HEK293T (cell line): Measurements from ENCODE around the gene GALNT2.

ENCODE experiments used
- ARNT ChIP-seq: fragments of 450-650 bp; IDR thresholded peaks from 2 replicates; pipeline ENCODE4 v1.6.1; 2017; ENCODE audit warnings: mild to moderate bottlenecking
- CTBP1 ChIP-seq: fragments of 450-650 bp; IDR thresholded peaks from 2 replicates; pipeline ENCODE4 v1.6.1; 2016; ENCODE audit warnings: borderline replicate concordance
- ELF4 ChIP-seq: fragments of 450-650 bp; IDR thresholded peaks from 2 replicates; pipeline ENCODE4 v1.6.1; 2017; ENCODE audit warnings: antibody characterized with exemption
- FOXK2 ChIP-seq: fragments of 450-650 bp; IDR thresholded peaks from 2 replicates; pipeline ENCODE4 v1.6.1; 2016; ENCODE audit warnings: mild to moderate bottlenecking
- FOXM1 ChIP-seq: fragments of 450-650 bp; IDR thresholded peaks from 2 replicates; pipeline ENCODE4 v1.6.1; 2017; ENCODE audit warnings: mild to moderate bottlenecking, borderline replicate concordance
- HDGF ChIP-seq: fragments of 450-650 bp; IDR thresholded peaks from 2 replicates; pipeline ENCODE4 v1.6.1; 2017; ENCODE audit warnings: antibody characterized with exemption, borderline replicate concordance
- L3MBTL2 ChIP-seq: fragments of 450-650 bp; conservative IDR thresholded peaks from 2 replicates; pipeline ENCODE4 v1.6.1; 2016; ENCODE audit warnings: mild to moderate bottlenecking
- NFRKB ChIP-seq: fragments of 450-650 bp; IDR thresholded peaks from 2 replicates; pipeline ENCODE4 v1.6.1; 2016; ENCODE audit warnings: mild to moderate bottlenecking, moderate library complexity
- PKNOX1 ChIP-seq: fragments of 450-650 bp; IDR thresholded peaks from 2 replicates; pipeline ENCODE4 v1.6.1; 2016
- SP1 ChIP-seq: fragments of 450-650 bp; IDR thresholded peaks from 2 replicates; pipeline ENCODE4 v1.6.1; 2017
- SUZ12 ChIP-seq: fragments of 450-650 bp; IDR thresholded peaks from 2 replicates; pipeline ENCODE4 v1.6.1; 2016; ENCODE audit warnings: mild to moderate bottlenecking
- TARDBP ChIP-seq: fragments of 450-650 bp; IDR thresholded peaks from 2 replicates; pipeline ENCODE4 v1.6.1; 2016
- ZNF384 ChIP-seq: fragments of 450-650 bp; IDR thresholded peaks from 2 replicates; pipeline ENCODE4 v1.6.1; 2016

DNA sequence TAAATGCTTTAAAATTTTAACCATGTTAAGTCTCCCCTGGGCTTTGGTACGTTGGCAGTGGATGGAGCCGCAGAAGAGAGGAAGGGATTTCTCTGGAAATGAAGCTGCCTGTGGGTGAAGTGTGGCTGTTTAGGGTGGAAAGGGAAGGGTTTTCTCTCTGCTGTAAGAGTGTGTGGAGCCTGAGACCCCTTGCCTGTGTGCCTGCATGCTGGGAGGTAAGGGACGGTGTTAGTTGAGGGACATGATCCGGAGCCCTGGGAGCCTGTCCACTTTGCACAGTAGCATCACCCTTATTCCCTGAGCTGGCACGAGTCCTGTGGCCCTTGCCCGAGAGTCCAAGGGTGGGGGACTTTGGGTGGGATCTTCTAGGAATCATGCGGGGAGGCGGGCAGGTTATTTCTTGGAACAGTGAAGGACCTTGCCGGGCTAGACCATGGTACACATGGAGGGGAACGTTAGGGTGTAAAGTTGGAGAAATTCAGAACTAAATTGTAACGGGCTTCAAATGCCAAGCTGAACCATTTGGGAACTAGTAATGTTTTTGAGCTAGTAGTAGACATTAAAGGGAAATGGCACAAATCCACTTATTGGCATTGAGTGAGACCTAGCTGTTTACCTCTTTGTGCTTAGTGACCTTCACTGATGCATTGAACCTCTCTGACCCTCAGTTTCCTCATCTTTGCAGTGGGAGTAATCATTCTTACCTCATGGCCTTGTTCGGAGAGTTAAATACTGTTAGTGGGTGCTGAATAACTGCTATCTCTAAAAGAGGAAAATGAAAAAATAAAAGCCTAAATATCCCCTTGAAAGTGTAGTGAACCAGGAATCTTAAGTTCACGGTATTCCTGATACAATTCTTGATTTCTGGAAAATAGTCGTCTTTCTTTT is 3.5 kb downstream of the GALNT2 start:
- no peak for TF ChIP-seq CTBP1
- TF ChIP-seq ARNT = no peak
- no peak for TF ChIP-seq ELF4
- TF ChIP-seq ZNF384 = no peak
- TF ChIP-seq NFRKB = no peak
- TF ChIP-seq L3MBTL2 = no peak
- no peak for TF ChIP-seq HDGF
- TF ChIP-seq FOXM1 = no peak
- no peak for TF ChIP-seq SP1
- no peak for TF ChIP-seq PKNOX1
- TF ChIP-seq TARDBP = no peak
- no peak for TF ChIP-seq FOXK2
- no peak for TF ChIP-seq SUZ12
